ENCODE data around the gene LCN6. TPM values are rescaled to one million over a fixed set of nuclear protein-coding genes. Genes with fewer than 3 reads are reported as not detected.
"Not testable (repeated sequence)": the region's sequence is repeated elsewhere in the genome, so short reads cannot be mapped to it uniquely, and the experiment has no call there.

Gene LCN6
- polyA plus RNA-seq, 6 donors from 2014 or later: not detected

GRCh38 chr9:136774416-136775045, 26.2 kb upstream of the LCN6 start:
- Mint-ChIP-seq H3K27me3 (peaks cover 10 to 35% (median 32%) of the 10 kb centered on the region in 3 donors), H3K4me1 (peaks cover 15 to 21% (median 16%) of the 10 kb centered on the region in 3 donors), H3K27ac (no peak overlapping the region), H3K36me3 (peaks cover 0 to 8% of the 10 kb centered on the region in 2 donors), H3K4me3 (no peak overlapping the region), H3K9me3 (peaks cover 0 to 6% (median 3%) of the 10 kb centered on the region in 7 donors)
- DNase-seq: no peak
- ATAC-seq (ENCODE audit: low read depth in 2 of 2): no peak

DNA sequence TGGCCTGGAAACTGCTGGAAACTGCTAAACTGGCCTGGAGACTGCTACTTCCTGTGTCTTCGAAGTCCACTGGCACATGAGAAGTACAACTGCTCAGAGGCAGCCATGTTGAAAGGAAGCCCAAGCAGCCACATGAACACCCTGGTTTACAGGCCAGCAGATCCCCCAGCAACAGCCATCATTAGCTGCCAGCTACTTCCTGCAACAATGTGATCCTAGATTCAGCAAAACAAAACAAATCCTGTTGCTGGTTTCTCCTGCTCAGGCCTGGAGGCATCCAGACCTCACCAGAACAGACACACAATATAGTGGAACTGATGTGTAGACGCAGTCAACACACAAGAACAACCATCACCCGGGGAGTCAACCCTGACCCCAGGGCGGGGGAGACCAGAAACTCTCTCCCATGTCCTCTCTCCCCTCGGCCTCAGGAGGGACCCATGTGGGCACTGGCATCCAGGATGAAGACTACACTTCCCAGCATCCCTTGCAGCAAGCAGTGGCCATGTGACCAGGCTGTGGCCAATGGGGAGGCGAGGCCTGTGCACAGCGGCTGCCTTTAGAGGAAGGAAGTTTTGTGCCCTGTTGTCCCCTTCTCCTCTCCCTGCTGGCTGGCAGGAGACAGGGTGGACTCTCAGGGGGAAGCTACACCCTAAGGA, 25.2 kb upstream of the LCN6 start:
- peaks cover 0 to 6% (median 3%) of the 10 kb centered on the region in 7 donors for H3K9me3 Mint-ChIP-seq

GRCh38 chr9:136771907-136772415, 23.6 kb upstream of the LCN6 start:
- H3K27ac Mint-ChIP-seq: no peak overlapping the region
- peaks cover 24 to 26% (median 26%) of the 10 kb centered on the region in 3 donors for H3K4me1 Mint-ChIP-seq
- H3K4me3 Mint-ChIP-seq: no peak overlapping the region
- DNase-seq (no peak), ATAC-seq (ENCODE audit: low read depth in 2 of 2) (no peak)
- H3K27me3 Mint-ChIP-seq: peaks cover 0 to 12% (median 10%) of the 10 kb centered on the region in 3 donors
- peaks cover 0 to 8% of the 10 kb centered on the region in 2 donors for H3K36me3 Mint-ChIP-seq
- H3K9me3 Mint-ChIP-seq: peaks cover 0 to 6% (median 3%) of the 10 kb centered on the region in 7 donors

More for the DNA sequence above, 25.2 kb upstream of the LCN6 start:
- DNase-seq (peak; percentile 42), ATAC-seq (ENCODE audit: low read depth in 2 of 2) (peak; percentile 83 to 89)
- Mint-ChIP-seq H3K27ac (peak overlapping the region in 1 of 6 donors; percentile 25), H3K4me3 (peak overlapping the region in 1 of 8 donors; percentile 35), H3K36me3 (peaks cover 0 to 8% of the 10 kb centered on the region in 2 donors), H3K27me3 (peaks cover 4 to 27% (median 22%) of the 10 kb centered on the region in 3 donors), H3K4me1 (peaks cover 15 to 21% (median 16%) of the 10 kb centered on the region in 3 donors)

DNA sequence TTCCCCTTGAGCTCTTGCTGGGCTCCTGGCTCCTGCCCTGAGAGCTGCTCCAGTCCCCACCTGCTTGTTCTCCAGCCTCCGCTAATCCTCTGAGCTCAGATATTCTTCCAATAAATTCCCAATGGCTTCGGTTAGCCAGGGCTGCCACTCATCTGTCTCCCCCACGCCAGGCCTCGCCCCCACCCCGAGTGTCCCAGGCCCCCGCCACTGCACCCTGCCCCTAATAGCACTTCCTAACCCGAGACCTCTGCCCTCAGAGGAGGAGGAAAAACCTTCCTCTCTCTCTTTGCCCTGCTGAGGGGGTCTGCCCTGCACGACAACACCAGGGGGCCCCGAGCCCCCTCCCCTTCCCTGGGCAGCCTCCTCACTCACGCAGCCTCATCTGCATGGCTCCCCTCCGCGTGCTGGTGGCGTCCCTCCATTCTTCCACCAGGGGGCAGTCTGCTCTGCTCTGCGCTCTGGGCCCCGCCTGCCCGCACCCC, 21.4 kb upstream of the LCN6 start:
- Mint-ChIP-seq H3K27me3 (peaks cover 0 to 8% (median 6%) of the 10 kb centered on the region in 3 donors), H3K9me3 (peaks cover 0 to 6% (median 3%) of the 10 kb centered on the region in 7 donors), H3K4me3 (peak overlapping the region in 2 of 8 donors; percentile 45 to 62), H3K36me3 (peaks cover 0 to 8% of the 10 kb centered on the region in 2 donors), H3K4me1 (peaks cover 33 to 42% (median 39%) of the 10 kb centered on the region in 3 donors), H3K27ac (peak overlapping the region in 3 of 6 donors; percentile 21 to 95 (median 80))
- peak; percentile 24 to 50 for ATAC-seq (ENCODE audit: low read depth in 2 of 2)
- DNase-seq: peak; percentile 40

- not testable (repeated sequence) for H3K27me3 Mint-ChIP-seq, H3K36me3 Mint-ChIP-seq, H3K9me3 Mint-ChIP-seq
- ATAC-seq (ENCODE audit: low read depth in 2 of 2) (peak; percentile 43 to 51), DNase-seq (peak; percentile 76)
- H3K4me3 Mint-ChIP-seq: peak overlapping the region; percentile 31 to 81 (median 70)
- H3K27ac Mint-ChIP-seq: peak overlapping the region; percentile 94 to 99 (median 96)
- H3K4me1 Mint-ChIP-seq: peaks cover 29 to 41% (median 30%) of the 10 kb centered on the region in 3 donors
Measured at GRCh38 chr9:136766410-136767120, 18.2 kb upstream of the LCN6 start.

GRCh38 chr9:136765745-136766409, 17.6 kb upstream of the LCN6 start:
- H3K9me3 Mint-ChIP-seq, H3K27me3 Mint-ChIP-seq, H3K36me3 Mint-ChIP-seq, DNase-seq: not testable (repeated sequence)
- peak overlapping the region in 3 of 8 donors; percentile 32 to 81 (median 45) for H3K4me3 Mint-ChIP-seq
- H3K4me1 Mint-ChIP-seq: peaks cover 31 to 46% (median 36%) of the 10 kb centered on the region in 3 donors
- peak overlapping the region; percentile 94 to 99 (median 98) for H3K27ac Mint-ChIP-seq
- ATAC-seq (ENCODE audit: low read depth in 2 of 2): peak; percentile 52 to 66

DNA sequence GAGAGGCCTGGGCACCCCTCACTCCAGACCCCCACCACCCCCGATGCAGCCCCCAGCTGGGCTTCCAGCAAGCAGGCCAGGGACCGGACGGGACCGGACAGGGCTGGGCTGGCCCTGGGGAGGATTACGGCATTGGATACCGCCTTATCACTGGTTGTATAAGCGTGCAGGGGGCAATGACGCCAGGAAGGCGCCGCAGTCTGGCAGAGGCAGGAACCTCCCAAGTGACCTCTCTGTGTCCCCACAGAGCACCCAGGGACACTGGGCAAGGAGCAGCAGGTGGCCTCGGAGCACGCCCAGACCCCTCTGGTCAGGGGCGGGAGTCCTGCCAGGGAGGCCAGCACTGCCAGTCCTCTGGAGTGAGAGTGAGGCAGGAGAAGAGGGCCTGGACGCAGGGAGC, 16.7 kb upstream of the LCN6 start:
- peaks cover 33 to 47% (median 42%) of the 10 kb centered on the region in 3 donors for H3K4me1 Mint-ChIP-seq
- H3K27ac Mint-ChIP-seq: peak overlapping the region in 5 of 6 donors; percentile 21 to 98 (median 95)
- peaks cover 0 to 6% (median 5%) of the 10 kb centered on the region in 3 donors for H3K27me3 Mint-ChIP-seq
- DNase-seq (no peak), ATAC-seq (ENCODE audit: low read depth in 2 of 2) (no peak)
- H3K9me3 Mint-ChIP-seq: no peaks in the 10 kb centered on the region
- H3K4me3 Mint-ChIP-seq: no peak overlapping the region
- no peaks in the 10 kb centered on the region for H3K36me3 Mint-ChIP-seq

GRCh38 chr9:136764301-136764891, 16.1 kb upstream of the LCN6 start, which contains the start of gene LCN15:
LCN15 (minus strand) TSS chr9:136764518; CDS start chr9:136764488, 30 bp downstream.
- Mint-ChIP-seq H3K27me3 (no peaks in the 10 kb centered on the region), H3K9me3 (no peaks in the 10 kb centered on the region), H3K27ac (peak within 1 kb of the TSS; percentile 42 to 99 (median 96)), H3K4me3 (peak within 1 kb of the TSS in 2 of 8 donors; percentile 25 to 32), H3K4me1 (peaks cover 35 to 50% (median 44%) of the 10 kb centered on the region in 3 donors), H3K36me3 (no peaks in the 10 kb centered on the region)
- ATAC-seq (ENCODE audit: low read depth in 2 of 2) (no peak), DNase-seq (no peak)

DNA sequence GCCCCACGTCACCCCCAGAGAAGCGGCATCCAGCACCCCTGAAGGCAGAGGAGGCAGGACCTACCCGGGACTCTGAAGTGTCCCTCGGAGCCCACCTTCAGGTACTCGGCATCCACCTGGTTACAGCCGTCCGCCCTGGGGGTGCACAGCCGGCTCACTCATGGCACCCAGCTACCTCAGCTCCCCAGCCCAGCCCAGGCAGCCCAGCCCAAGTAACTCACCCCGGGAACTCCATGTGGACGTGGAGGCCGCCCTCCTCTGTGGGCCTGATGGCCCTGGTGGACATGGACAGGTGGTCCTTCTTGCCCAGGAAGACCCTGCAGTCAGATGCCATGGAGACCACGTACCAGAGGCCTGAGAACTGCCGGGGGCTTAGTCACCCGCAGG, 15.3 kb upstream of the LCN6 start:
- H3K27ac Mint-ChIP-seq: peak overlapping the region in 1 of 6 donors; percentile 95
- DNase-seq: no peak

DNA sequence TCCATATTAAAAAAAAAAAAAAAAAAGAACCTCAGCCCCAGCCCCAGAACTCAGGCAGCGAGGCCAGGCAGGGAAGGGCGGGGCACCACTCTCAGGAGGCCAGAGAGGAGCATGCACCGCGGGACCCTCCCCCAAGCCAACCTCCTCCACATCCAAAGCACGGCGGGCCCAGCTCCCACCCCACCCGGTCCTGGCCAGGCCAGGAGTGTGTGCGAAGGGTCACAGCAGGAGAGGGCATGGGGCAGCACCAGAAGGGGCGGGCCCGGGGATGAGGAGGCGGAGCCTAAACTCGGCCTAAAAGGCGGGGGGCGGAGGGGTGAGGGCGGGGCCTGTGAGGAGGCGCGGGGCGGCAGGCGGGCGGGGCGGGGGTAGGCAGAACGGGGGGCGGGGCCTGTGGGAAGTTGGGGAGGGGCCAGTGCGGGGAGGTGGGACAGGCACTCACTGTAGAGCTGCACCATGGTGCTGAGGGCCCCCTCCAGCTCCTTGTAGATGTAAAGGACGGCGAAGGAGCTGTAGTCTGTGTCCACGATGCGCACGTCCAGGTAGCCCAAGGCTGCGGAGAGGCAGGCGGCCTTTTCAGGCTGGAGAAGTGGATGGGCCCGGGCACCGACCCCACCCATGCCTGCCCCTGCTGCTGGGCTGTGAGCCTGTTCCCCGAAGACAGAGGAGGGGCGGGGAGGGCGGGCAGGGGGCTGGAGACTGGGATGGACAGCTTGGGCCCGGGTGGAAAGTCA, 14.8 kb upstream of the LCN6 start:
- peak overlapping the region in 3 of 6 donors; percentile 28 to 95 (median 42) for H3K27ac Mint-ChIP-seq
- peaks cover 37 to 58% (median 49%) of the 10 kb centered on the region in 3 donors for H3K4me1 Mint-ChIP-seq
- H3K9me3 Mint-ChIP-seq: no peaks in the 10 kb centered on the region
- no peaks in the 10 kb centered on the region for H3K36me3 Mint-ChIP-seq
- H3K4me3 Mint-ChIP-seq: peak overlapping the region in 2 of 8 donors; percentile 16 to 25
- DNase-seq (no peak), ATAC-seq (ENCODE audit: low read depth in 2 of 2) (peak in 1 of 2 donors; percentile 9)
- H3K27me3 Mint-ChIP-seq: no peaks in the 10 kb centered on the region

More for the DNA sequence above, 15.3 kb upstream of the LCN6 start:
- Mint-ChIP-seq H3K4me3 (peak overlapping the region in 1 of 8 donors; percentile 32), H3K27me3 (no peaks in the 10 kb centered on the region), H3K9me3 (no peaks in the 10 kb centered on the region), H3K36me3 (no peaks in the 10 kb centered on the region), H3K4me1 (peaks cover 38 to 53% (median 45%) of the 10 kb centered on the region in 3 donors)
- ATAC-seq (ENCODE audit: low read depth in 2 of 2): no peak

GRCh38 chr9:136762221-136762691, 13.9 kb upstream of the LCN6 start:
- Mint-ChIP-seq H3K27ac (peak overlapping the region in 1 of 6 donors; percentile 53), H3K4me3 (no peak overlapping the region), H3K4me1 (peaks cover 33 to 57% (median 49%) of the 10 kb centered on the region in 3 donors), H3K36me3 (no peaks in the 10 kb centered on the region), H3K9me3 (no peaks in the 10 kb centered on the region), H3K27me3 (no peaks in the 10 kb centered on the region)
- DNase-seq (no peak), ATAC-seq (ENCODE audit: low read depth in 2 of 2) (no peak)
